MCF 10A (cell line): ENCODE results near the gene CACNA1H. TPM values are rescaled to one million over a fixed set of nuclear protein-coding genes. Genes with fewer than 3 reads are reported as not detected.

Experiments used
- BruUV-seq: library from RNA; stranded (reverse); fragments of 400-500 nt; replicated peaks from 2 replicates; lab custom pipeline; 2021; lab: Mats Ljungman, UMichigan
- CTCF ChIA-PET: fragments of 300-600 bp; sonication (Branson Sonifier 250); formaldehyde crosslinking; extraction: SDS; loops from one replicate; lab custom pipeline; 2021; ENCODE audit warnings: antibody characterized with exemption, inconsistent platforms; lab: Yijun Ruan, JAX
- POLR2A ChIA-PET: fragments of 300-600, 350-650 bp; sonication (Branson Sonifier 250); formaldehyde crosslinking; extraction: SDS; loops from one replicate; lab custom pipeline; 2020; ENCODE audit warnings: antibody characterized with exemption, inconsistent platforms; lab: Yijun Ruan, JAX
- DNase-seq: peaks from one replicate; pipeline ENCODE4 v3.0.0-alpha.2; 2018; ENCODE audit not compliant: unreplicated experiment
- H3K27ac Mint-ChIP-seq: one replicate; pipeline ENCODE4 v1.8.0; 2022; ENCODE audit warnings: mild to moderate bottlenecking, low read depth, mixed read lengths; ENCODE audit not compliant: unreplicated experiment
- H3K27me3 Mint-ChIP-seq: one replicate; pipeline ENCODE4 v1.8.0; 2022; ENCODE audit warnings: mixed read lengths; ENCODE audit not compliant: insufficient read depth, unreplicated experiment
- H3K36me3 Mint-ChIP-seq: one replicate; pipeline ENCODE4 v1.8.0; 2022; ENCODE audit warnings: mild to moderate bottlenecking, moderate library complexity, mixed read lengths; ENCODE audit not compliant: insufficient read depth, unreplicated experiment
- H3K4me1 Mint-ChIP-seq: one replicate; pipeline ENCODE4 v1.8.0; 2022; ENCODE audit warnings: mixed read lengths; ENCODE audit not compliant: insufficient read depth, unreplicated experiment
- H3K4me3 Mint-ChIP-seq: one replicate; pipeline ENCODE4 v1.8.0; 2022; ENCODE audit warnings: mild to moderate bottlenecking, moderate library complexity, mixed read lengths; ENCODE audit not compliant: unreplicated experiment
- H3K9me3 Mint-ChIP-seq: one replicate; pipeline ENCODE4 v1.8.0; 2022; ENCODE audit warnings: mixed read lengths; ENCODE audit not compliant: unreplicated experiment
- intact Hi-C: fragments of 100-400 bp; cut with micrococcal nuclease; formaldehyde crosslinking; loops from 2 replicates; pipeline ENCODE4 v1.14.1; 2022
- total RNA-seq: library from RNA; stranded (reverse); gene quantifications from 2 replicates; pipeline ENCODE4 v1.2.3, GENCODE V29; 2022
- TF ChIP-seq, protein P1 (sequence below): fragments of 200-600 bp; IDR thresholded peaks from one replicate; pipeline ENCODE4 v1.8.0; 2022; ENCODE audit warnings: antibody characterized with exemption, mild to moderate bottlenecking; ENCODE audit not compliant: unreplicated experiment

Gene CACNA1H
- total RNA-seq, 1 experiment from 2014 or later = not detected

DNA sequence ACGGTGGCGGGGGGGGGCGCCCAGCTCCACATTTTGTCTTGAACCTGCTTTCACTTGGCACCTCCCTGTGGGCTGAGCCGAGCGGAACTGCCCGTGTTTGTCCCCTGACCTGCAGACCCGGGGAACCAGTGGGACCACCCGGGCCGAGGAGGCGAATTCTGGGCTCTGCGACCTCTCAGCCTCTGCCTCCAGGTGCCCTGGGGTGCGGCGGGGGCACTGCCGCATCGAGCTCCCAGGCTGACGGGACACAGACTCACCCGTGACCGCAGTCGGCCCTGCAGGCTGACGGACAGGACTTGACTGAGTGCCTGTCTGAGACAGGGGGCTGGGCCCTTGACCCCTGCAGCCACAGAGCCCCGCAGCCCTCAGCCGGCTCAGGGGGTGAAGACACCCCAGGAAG lies 45.8 kb upstream of the CACNA1H start:
- CTCF ChIA-PET = interaction anchor here (0.7 to 0.8 kb wide), 5 partner anchors 33 to 311 kb away, joined by 3 read pairs; no protein-coding TSS in a partner anchor
- intact Hi-C loops = loop anchor here (2.0 kb wide), 1 partner anchor 88 kb away; no protein-coding TSS in a partner anchor
- no peaks in the 10 kb centered on the region for H3K4me1 Mint-ChIP-seq

DNA sequence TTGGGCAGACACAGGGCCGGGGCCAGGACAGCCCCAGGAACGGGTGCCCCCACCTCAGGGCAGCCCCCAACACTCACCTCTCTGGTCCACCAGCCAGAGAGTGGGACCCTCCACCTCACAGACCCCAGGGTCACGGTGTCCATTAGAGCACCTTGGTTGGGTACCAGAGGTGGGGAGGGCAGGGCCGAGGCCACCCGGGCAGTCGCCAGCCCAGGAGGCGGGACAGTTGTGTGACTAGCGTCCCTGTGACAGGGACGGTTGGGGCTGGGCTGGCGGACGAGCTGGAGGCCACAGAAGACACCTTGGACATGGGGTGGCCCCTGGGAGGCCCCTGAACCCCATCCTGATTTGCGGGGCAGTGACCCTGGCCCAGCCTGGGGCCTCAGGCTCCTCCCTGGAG lies 45.2 kb upstream of the CACNA1H start:
- TF ChIP-seq, protein P1, sequence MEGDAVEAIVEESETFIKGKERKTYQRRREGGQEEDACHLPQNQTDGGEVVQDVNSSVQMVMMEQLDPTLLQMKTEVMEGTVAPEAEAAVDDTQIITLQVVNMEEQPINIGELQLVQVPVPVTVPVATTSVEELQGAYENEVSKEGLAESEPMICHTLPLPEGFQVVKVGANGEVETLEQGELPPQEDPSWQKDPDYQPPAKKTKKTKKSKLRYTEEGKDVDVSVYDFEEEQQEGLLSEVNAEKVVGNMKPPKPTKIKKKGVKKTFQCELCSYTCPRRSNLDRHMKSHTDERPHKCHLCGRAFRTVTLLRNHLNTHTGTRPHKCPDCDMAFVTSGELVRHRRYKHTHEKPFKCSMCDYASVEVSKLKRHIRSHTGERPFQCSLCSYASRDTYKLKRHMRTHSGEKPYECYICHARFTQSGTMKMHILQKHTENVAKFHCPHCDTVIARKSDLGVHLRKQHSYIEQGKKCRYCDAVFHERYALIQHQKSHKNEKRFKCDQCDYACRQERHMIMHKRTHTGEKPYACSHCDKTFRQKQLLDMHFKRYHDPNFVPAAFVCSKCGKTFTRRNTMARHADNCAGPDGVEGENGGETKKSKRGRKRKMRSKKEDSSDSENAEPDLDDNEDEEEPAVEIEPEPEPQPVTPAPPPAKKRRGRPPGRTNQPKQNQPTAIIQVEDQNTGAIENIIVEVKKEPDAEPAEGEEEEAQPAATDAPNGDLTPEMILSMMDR = no peak
- H3K27ac Mint-ChIP-seq = no peak overlapping the region
- H3K4me3 Mint-ChIP-seq = no peak overlapping the region
- no peaks in the 10 kb centered on the region for H3K36me3 Mint-ChIP-seq
- intact Hi-C loops = loop anchor here (2.0 kb wide), 1 partner anchor 87 kb away; no protein-coding TSS in a partner anchor
- BruUV-seq = no TSS peak
- no peaks in the 10 kb centered on the region for H3K9me3 Mint-ChIP-seq
- CTCF ChIA-PET = interaction anchor here (0.8 kb wide), 2 partner anchors 32 to 96 kb away, joined by 3 read pairs; no protein-coding TSS in a partner anchor
- H3K4me1 Mint-ChIP-seq = no peaks in the 10 kb centered on the region
- DNase-seq = no peak
- POLR2A ChIA-PET = no interaction called here
- H3K27me3 Mint-ChIP-seq = peaks cover 74% of the 10 kb centered on the region

More for the DNA sequence above, 45.8 kb upstream of the CACNA1H start:
- TF ChIP-seq, protein P1 = no peak
- H3K27ac Mint-ChIP-seq = no peak overlapping the region
- H3K4me3 Mint-ChIP-seq = no peak overlapping the region
- no peaks in the 10 kb centered on the region for H3K36me3 Mint-ChIP-seq
- peaks cover 74% of the 10 kb centered on the region for H3K27me3 Mint-ChIP-seq
- H3K9me3 Mint-ChIP-seq = no peaks in the 10 kb centered on the region
- DNase-seq = no peak
- POLR2A ChIA-PET = interaction anchor here (0.5 kb wide), 1 partner anchor 323 kb away, joined by 3 read pairs; no protein-coding TSS in a partner anchor
- BruUV-seq = no TSS peak

DNA sequence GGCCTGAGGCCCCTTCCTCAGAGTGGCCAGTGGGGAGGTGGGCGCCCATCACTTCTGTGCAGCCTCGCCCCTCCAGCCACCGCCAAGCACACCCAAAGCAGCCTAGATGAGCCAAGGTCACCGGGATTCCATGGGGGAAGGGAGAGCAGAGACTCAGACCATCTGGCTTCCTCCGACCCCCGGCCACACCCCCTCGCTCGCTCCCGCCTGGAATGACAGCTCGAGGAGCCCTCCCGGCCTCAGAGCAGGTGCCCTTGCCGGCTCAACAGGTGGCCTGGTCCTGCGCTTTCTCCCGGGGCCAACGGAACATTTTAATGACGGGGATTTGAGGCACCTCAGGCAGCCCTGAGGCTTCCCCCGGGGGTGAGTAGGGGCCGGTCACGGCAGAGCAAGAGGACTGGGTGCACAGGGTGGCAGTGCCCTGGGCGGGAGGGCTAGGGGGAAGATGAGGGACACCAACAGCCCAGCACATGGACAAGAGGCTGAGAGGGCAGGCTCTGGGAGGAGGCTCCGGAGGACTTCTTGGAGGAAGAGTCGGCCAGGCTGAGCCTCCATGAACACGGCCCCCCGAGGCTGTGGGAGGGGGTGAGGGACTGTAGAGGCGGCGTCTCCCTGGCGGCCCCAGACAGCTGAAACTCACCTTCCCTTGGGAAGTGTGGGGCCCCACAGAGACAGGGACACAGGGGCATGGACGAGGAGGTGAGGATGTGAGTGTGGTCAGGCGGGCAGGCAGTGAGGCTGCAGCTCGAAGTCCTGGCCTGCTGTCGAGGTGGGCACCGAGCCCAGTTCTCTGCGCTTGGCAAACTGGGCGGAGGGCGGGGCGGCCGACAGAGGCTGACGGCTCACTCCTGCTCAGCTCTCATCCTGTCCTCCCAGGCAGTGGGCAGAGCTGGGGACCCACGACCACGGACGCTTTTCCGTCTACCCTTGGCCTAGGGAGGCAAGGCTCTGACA lies 44.3 kb upstream of the CACNA1H start:
- POLR2A ChIA-PET = interaction anchor here (0.6 kb wide), 1 partner anchor 14 kb away, joined by 4 read pairs; no protein-coding TSS in a partner anchor
- Mint-ChIP-seq H3K4me1 (no peaks in the 10 kb centered on the region), H3K4me3 (no peak overlapping the region), H3K27me3 (peaks cover 74% of the 10 kb centered on the region), H3K27ac (no peak overlapping the region), H3K9me3 (no peaks in the 10 kb centered on the region), H3K36me3 (no peaks in the 10 kb centered on the region)
- intact Hi-C loops = no loop called here
- BruUV-seq = no TSS peak
- TF ChIP-seq, protein P1 = no peak
- CTCF ChIA-PET = interaction anchor here (1.0 kb wide), 1 partner anchor 85 kb away, joined by 3 read pairs; no protein-coding TSS in a partner anchor
- DNase-seq = peak; percentile 34

DNA sequence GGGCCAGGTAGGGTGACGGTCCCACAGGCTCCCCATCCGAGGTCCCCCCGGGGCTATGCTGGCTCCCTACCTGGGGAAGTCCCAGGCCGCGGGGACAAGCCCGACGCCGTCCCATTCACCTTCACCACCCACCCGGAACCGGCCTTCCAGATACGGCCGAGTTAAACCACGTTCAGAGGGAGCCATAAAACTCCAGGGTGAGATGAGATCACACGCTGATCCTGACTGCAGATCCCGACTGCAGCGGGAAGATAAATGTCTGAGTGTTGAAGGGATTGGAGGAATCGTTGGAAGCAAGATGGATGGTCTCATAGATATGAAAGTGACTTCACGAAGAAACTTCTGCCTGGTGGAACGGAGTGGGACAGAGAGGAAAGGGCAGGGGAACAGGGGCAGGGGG lies 43.3 kb upstream of the CACNA1H start:
- intact Hi-C loops = no loop called here

More for the DNA sequence above, 43.3 kb upstream of the CACNA1H start:
- H3K4me1 Mint-ChIP-seq = no peaks in the 10 kb centered on the region
- no peak for DNase-seq
- H3K9me3 Mint-ChIP-seq = no peaks in the 10 kb centered on the region
- H3K27me3 Mint-ChIP-seq = peaks cover 65% of the 10 kb centered on the region
- no TSS peak for BruUV-seq
- ChIA-PET CTCF (interaction anchor here (1.0 kb wide), 1 partner anchor 84 kb away, joined by 3 read pairs; no protein-coding TSS in a partner anchor), POLR2A (no interaction called here)
- TF ChIP-seq, protein P1 = no peak
- no peak overlapping the region for H3K4me3 Mint-ChIP-seq
- H3K27ac Mint-ChIP-seq = no peak overlapping the region
- no peaks in the 10 kb centered on the region for H3K36me3 Mint-ChIP-seq
